SKM-1 (cell line): ENCODE results near the gene TRERF1.
A peak's percentile ranks its signal among the peaks of the same experiment; 100 is the strongest.
"Not testable (repeated sequence)": the region's sequence is repeated elsewhere in the genome, so short reads cannot be mapped to it uniquely, and the experiment has no call there.

Experiments used
- DNase-seq: peaks from one replicate; lab custom pipeline; 2025; ENCODE audit not compliant: unreplicated experiment; lab: John Stamatoyannopoulos, UW

The TRERF1 gene

DNA sequence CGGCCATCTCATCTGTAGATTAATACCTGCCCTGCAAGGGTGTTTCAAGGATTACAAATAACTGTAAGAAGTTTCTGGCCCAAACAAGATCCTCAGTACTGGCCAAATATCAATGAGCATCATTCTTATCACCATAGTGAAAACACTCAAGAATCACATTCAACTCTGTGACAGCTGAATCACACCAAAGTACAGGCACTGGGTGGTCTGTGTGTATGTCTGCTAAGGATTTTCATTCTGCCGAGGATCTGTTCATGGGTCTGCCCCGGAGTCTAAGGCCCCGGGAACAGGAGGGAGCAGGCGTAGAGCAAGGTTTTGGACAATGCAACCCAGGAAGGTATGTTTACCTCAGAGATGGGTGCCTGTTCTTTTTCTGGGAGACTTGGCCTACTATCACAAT is 110.5 kb downstream of the TRERF1 start:
- DNase-seq, result no peak

DNA sequence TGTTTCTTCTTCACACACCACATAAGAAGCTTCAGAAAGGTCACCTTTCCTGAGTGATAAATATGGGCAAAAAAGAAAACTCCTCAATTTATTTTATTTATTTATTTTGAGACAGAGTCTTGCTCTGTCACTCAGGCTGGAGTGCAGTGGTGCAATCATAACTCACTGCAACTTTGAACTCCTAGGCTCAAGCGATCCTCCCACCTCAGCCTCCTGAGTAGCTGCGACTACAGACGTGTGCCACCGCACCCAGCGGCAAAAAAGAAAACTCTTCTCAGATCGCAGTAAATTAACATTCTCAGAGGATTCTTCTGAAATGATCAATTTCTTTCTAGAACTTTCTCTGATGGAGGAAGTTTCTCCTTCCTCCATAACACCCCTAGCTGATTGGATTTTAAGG is 111.2 kb downstream of the TRERF1 start:
- DNase-seq, result no peak

DNA sequence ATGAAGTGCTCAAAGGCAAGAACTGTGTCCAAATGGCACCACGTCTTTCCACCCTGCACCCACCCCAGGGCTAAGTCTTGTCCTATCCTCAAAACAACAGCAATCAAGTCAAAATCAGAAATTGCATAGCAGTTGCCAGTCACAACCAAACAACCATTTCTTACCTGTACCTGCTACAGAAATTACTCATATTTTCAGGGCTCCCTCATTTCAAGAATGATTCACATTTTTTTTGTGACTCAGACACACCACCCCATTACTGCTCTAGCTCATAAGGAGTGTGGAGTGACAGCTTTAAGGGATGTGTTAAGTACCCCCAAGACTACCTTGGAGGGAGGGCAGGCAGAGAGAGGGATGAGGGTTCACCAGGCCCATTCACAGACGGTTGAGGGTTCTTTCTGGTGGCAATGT is 111.7 kb downstream of the TRERF1 start:
- no peak for DNase-seq

DNA sequence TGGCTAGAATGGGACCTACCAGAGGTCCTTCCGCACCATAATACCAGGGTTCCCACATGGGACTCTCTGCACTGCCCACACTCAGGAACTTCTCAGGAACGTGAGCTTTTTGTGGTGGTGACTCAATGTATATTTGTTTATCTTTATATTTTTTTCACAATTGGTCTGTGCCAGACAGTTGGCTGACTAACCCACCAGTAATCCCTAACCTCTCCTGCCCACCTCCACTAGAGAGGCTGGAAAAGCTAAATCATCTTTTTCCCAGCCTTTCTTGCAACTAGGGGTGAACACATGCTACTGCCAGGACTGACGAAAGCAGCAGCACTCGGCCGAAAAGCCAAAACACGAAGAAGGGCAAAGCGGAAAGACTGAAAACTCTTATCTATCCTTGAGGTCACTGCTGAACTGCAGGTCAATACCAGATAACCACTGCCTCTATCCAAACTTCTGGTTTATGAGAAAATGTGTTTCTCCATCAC is 112.9 kb downstream of the TRERF1 start:
- DNase-seq, result no peak

DNA sequence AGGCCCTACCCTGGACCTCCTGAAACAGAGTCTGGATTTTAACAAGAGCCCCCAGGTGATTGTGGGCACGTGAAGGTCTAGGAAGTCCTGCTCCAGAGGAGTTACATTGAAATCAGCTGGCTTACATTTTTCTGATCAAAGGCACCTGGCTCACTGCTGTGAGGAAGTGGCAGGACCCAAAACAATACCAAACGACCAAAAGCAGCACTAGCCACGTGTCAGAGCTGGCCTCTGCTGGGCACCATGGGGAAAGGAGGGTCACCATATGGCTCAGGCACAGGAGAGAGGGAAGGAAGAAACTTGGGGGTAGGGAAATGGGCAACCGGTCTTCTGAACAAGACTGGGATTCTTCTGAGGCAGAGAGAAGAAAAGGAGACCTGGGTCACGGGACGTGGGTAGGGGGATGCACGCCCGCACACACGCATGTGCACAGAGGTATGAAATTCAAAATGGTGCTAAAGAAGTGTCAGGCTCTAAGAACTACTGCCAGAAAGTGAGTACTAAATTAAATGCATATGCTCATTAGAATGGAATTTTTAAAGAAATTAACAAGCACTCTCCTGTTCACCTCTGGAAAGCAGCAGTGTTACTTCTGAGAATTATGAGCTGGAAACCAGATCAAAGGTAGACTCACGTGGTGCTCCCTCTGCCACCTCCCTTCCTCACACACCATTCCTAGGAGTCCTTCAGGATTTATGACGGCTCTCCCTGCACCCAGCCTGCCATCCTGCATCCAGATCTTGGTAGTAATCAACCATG is 113.6 kb downstream of the TRERF1 start:
- no peak for DNase-seq

DNA sequence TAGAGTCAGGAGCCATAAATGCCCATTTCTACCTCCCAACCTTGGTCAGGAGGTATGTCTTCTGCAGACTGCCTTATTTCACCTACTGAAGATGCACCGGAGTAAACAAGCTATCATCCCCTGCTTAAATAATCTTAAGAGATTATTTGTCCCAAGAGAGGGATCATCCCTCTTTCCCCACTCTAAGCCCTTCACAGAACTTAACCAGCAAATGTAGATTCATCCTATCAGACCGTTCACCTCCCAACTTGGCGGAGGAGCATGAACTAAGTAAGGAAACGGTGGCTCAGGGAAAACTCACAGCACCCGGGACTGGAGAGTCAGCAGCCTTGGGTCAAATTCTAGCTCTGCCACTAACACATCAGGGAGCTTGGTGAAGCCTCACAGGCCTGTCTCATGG is 115.3 kb downstream of the TRERF1 start:
- no peak for DNase-seq

DNA sequence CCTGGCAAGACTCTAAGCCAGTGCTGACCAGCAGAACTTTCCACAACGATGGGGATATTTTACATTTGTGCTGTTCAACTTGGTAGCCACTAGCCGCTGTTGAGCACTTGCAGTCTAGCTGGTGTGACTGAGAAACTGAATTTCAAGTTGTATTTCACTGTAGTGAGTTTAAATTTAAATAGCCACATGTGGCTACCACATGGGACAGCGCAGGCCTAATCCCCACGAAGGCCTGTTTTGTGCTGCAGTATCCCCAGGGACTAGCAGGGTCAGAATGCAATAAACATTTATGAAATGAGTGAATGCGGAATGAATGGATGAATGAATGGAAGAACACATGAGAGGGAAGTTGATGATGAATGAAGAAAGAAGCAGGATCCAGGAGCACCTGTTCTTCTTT is 115.8 kb downstream of the TRERF1 start:
- no peak for DNase-seq

DNA sequence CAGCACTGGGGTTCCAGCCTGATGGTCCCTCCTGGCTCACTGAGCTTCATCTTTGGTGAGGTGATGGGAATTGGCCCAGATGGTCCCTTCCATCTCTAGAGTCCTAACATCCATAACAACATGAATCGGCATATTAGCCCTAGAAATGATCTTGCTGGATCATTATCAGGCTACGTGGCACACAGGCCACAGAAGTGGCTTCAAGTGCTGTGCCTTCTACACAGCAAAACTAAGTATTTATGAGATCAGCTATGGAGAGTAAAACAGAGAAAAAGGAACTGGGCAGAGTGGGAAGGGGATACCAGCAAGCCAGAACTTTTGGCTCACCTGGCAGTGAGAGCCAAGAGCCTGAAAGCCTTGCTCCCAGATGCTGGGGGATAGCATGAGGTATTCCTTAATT is 116.9 kb downstream of the TRERF1 start:
- DNase-seq, result no peak

DNA sequence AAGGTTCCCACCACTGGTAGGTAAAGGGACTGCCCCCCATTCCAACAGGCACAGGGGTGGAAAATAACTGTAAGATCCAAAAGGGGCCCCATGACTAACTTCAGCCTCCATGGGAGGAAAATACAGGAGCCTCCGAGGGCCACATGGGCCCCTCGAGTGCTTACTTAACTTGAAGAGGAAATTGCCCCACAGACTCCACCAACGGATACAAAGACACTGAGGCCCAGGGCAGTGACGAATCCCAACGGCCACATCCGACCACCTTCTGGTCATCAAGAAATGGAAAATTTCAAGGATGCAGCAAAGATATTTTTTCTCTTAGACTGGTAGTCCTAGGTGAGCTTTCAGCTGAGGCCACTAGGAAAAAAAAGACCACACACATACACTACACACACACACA is 118.1 kb downstream of the TRERF1 start:
- DNase-seq, result peak; percentile 94

DNA sequence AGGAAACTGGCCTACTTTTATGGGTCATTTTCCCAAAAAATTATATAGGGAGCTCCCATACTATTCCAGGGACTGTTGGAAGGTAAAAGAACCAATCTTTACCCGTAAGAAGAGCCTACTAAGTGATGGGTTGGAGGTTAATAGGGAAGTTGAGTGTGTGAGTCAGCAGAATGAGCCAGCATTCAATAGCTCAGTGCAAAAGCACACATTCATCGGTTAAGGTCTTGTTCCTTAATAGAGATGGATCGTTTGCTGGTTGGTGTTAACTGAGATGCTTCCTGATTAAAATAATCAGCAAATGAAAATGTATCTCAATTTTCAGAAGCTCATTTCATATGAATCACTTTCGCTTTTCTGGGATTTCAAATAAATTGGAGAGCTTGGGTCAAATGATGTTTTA is 118.8 kb downstream of the TRERF1 start:
- DNase-seq, result peak; percentile 80

DNA sequence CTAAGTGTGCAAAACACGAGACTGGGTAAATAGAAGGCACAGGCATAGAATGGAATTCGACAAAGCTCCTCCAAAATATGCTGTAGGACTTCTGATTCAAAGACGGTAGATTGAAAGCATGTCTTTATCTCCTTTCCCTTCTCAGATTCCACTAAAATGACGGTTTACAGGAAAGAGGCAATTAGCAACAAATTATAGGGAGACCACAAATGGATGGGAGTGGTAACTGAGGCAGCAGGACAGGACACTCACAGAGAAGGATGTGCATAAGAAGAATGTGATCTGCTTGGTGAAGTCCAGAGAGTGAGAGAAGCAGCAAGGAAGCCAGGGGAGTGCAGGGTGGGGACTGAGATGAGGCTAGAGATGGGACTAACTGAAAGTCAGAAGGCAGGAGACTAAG is 120.7 kb downstream of the TRERF1 start:
- DNase-seq, result no peak

DNA sequence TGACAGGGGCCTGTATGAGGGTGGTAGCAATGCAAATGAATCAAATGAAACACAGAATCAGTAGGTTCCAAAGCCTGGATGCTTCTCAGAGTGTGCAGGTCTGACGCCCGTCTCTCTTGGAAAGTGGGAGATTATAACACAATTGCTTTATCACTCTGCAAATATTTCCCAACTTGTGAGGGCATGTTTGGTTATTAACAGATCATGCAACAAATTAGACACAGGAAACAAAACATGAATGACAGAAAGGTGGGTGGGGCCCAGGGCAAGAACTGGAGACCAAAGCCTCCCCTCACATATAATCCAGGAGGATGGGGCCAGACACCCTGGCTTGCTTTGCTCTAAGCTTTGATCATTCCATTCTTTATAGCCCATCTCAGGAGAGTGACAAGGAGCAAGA is 125.5 kb downstream of the TRERF1 start:
- DNase-seq, result no peak

DNA sequence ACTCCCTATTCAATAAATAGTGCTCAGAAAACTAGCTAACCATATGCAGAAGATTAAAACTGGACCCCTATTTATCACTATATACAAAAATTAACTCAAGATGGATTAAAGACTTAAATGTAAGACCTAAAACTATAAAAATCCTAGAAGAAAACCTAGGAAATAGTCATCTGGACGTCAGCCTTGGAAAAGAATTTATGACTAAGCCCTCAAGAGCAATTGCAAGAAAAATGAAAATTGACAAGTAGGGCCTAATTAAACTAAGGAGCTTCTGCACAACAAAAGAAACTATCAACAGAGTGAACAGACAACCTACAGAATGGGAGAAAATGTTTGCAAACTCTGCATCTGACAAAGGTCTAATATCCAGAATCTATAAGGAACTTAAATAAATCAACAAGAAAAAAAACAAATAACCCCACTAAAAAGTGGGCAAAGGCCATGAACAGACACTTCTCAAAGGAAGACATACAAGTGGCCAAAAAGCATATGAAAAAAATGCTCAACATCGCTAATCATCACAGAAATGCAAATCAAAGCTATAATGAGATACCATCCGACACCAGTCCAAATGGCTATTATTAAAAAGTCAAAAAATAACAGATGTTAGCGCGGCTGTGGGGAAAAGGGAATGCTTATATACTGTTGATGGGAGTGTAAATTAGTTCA is 126.9 kb downstream of the TRERF1 start:
- not testable (repeated sequence) for DNase-seq

DNA sequence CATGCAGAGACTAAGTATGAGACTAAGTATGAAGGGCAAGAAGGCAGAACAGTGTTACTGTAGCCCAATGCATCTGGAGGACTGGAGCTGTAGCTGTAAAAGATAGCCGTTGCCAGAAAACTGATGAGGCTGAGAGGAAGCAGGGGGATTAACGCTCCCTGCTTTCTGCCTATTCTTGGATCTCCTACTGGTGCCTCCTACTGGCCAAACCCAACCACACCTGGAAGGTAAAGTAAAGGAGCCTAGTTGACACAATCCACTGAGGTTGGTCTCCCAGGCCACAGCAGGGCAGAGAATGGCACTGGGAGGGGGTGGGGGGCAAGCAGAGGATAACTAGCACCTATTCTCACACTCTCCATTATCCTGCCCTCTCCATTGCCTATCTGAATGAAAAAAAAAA is 129.1 kb downstream of the TRERF1 start:
- no peak for DNase-seq

DNA sequence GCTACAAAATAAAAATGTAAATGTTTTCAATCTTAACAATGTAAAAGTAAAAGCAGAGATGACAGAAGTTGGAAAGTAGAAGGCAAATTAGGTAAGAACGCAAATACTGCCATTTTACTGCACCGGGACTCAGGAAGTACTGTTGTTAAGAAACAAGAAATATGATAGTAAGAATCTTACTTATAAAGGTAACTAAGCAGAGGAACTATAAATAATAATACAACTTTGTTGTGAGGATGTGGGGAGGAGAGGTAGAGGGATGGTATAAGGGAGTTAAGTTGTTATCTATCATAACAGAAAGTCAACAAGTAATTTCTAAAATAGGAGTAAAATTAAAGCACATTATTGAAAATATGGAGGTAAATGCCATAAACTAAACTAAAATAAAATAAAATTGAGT is 129.8 kb downstream of the TRERF1 start:
- DNase-seq, result no peak

DNA sequence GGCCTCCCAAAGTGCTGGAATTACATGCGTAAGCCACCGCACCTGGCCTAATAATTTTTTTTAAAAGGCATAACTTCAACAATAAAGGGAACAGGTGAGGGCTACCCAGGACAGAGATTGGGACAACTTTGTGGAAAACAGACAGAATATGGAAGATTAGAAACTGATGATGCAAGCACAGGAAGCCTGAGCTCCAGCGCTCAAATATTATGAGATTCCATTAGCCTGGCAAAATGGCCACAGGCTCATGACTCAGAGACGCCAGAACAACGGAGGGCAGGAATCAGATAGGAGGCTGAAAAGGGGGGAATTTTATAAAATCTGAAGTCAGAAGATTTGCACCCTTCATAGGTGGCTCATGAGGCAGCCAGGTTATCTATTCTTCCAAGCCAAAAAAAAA is 131.0 kb downstream of the TRERF1 start:
- DNase-seq, result no peak

DNA sequence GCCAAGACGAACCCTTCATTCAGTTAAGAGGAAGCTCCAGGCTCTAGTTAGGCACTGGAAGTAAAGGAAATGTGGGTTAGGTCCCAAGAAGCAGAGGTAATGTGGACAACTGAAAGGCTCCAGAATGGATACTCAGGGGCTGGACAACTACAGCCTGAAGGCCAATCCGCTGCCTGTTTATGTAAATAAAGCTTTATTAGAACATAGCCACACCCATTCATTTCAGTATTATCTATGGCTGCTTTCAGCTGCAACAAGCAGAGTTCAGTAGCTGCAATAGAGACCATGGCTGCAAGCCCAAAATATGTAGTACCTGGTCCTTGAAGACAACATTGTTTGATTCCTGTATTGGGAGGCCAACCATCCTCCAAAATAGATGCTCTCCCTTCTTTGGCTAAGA is 133.2 kb downstream of the TRERF1 start:
- no peak for DNase-seq

DNA sequence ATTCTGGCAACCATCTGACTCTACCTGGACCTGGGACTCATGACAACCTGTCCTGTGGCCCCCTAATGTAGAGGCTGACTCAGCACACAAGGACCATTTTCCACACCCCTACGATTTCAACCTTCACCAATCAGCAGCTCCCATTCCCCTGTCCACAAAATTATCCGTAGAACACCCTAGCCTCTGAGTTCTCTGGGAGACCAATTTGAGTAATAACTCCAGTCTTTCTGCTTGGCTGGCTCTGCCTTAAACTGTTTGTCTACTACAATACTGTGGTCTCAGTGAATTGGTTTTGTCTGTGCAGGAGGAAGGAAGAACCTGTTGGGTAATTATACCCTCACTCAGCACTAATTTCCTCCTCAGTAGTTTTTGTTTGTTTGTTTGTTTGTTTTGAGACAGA is 134.7 kb downstream of the TRERF1 start:
- DNase-seq, result peak; percentile 17

DNA sequence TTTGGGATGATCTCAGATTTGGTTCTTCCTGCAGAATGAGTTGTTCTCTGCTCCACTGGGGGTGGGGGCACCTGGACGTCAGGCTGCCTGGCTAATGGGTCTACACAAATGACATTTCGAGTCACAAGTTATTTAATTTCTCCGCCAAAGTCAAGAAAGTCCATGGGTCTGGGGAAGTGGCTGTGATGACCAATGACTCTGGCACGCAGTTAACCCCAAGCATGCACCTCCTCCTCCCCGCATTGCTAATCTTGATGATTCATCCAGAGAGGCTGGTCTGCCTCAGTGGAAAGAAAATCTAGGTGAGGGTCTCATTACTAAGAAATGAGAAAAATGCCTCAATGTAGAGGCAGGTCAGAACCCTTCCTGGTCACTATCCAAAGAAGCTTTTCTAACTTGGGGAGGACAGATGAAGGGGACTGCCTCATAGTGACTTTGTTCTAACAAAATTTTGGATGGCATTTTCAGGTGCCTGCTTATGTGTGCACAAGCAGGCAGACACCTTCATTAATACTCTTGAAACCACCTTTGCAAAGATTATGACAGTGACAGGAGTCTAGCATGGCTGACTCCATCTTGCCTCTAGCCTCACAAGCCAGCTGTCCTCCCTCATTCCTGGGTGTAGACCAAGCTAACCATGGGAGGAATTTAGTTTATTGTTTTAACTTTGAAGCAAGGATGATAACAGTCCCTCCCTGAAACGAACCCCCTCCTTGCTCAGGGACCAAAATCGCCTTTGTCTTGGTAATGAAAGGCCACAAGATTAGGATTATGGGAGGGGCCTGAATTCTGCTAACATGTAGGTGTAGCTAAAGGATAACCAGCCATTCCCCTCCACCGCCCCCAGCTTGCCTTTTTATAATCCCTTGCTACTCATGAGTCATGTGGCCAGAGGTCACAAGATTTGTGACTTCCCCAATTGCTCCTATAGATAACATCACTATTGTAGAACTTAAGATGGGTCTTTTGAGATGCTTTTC is 135.4 kb downstream of the TRERF1 start:
- DNase-seq, result no peak

DNA sequence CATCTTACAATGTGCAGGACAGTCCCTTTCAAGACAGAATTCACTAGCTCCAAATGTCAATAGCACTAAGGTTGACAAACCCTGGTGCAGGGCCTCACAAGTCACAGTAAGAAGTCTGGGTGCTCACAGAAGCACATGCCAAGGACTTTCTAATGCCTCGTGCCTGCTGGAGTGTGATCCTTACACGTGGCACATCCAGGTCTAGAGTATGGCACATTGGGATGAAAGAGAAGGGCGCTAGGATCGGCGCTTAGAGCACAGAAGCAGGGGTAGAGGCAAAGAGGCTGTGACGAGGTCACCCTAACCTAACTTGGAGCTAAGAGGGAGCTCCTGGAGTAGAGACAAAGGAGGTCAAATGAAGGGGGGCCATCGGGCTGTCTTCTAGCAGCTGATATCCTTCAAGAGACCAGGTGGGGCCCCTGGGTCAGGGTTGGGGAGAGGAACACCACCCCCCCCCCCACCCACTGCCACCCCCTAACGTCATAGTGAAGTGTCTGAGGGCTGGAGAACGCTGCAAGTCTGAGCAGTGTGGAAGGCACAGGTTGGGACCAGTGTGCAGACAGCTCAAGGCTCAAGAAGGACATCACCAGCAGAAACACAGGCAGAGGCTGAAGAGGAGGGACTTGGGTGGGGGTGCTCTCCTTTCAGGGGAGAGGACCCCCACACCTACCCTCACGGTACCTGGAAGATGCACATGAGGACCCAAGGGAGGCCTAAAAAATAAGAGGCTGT is 136.3 kb downstream of the TRERF1 start:
- DNase-seq, result no peak
